Neural cell (in vitro differentiated cells): ENCODE measurements around the gene ACLY.

Experiments used
- EZH2 ChIP-seq: fragments of 200-600, 300-800 bp; shearing (Covaris generic), sonication (generic); IDR thresholded peaks from 2 replicates; pipeline ENCODE4 v1.6.1; 2014; ENCODE audit warnings: antibody characterized with exemption, low read length, borderline replicate concordance, mild to moderate bottlenecking; ENCODE audit not compliant: insufficient read depth, poor library complexity, severe bottlenecking
- POLR2AphosphoS5 ChIP-seq: IDR thresholded peaks from 2 replicates; pipeline ENCODE4 v1.6.1; 2012
- REST ChIP-seq: IDR thresholded peaks from 2 replicates; pipeline ENCODE4 v1.6.1; 2012; ENCODE audit warnings: borderline replicate concordance
- TAF1 ChIP-seq: IDR thresholded peaks from 2 replicates; pipeline ENCODE4 v1.6.1; 2012; ENCODE audit warnings: low read depth
- TF ChIP-seq, protein P1 (sequence below): fragments of 450-650 bp; IDR thresholded peaks from 2 replicates; pipeline ENCODE4 v1.5.1; 2014; ENCODE audit warnings: antibody characterized with exemption, mild to moderate bottlenecking, moderate library complexity; ENCODE audit not compliant: poor library complexity, severe bottlenecking

- TF ChIP-seq REST = no peak
- no peak for TF ChIP-seq EZH2
- TF ChIP-seq, protein P1, sequence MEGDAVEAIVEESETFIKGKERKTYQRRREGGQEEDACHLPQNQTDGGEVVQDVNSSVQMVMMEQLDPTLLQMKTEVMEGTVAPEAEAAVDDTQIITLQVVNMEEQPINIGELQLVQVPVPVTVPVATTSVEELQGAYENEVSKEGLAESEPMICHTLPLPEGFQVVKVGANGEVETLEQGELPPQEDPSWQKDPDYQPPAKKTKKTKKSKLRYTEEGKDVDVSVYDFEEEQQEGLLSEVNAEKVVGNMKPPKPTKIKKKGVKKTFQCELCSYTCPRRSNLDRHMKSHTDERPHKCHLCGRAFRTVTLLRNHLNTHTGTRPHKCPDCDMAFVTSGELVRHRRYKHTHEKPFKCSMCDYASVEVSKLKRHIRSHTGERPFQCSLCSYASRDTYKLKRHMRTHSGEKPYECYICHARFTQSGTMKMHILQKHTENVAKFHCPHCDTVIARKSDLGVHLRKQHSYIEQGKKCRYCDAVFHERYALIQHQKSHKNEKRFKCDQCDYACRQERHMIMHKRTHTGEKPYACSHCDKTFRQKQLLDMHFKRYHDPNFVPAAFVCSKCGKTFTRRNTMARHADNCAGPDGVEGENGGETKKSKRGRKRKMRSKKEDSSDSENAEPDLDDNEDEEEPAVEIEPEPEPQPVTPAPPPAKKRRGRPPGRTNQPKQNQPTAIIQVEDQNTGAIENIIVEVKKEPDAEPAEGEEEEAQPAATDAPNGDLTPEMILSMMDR = no peak
- TF ChIP-seq TAF1 = no peak
- TF ChIP-seq POLR2AphosphoS5 = no peak
Measured at GRCh38 chr17:41835214-41835799, 83.4 kb downstream of the ACLY start.
